ENCODE results near the gene GAMT.

DNA sequence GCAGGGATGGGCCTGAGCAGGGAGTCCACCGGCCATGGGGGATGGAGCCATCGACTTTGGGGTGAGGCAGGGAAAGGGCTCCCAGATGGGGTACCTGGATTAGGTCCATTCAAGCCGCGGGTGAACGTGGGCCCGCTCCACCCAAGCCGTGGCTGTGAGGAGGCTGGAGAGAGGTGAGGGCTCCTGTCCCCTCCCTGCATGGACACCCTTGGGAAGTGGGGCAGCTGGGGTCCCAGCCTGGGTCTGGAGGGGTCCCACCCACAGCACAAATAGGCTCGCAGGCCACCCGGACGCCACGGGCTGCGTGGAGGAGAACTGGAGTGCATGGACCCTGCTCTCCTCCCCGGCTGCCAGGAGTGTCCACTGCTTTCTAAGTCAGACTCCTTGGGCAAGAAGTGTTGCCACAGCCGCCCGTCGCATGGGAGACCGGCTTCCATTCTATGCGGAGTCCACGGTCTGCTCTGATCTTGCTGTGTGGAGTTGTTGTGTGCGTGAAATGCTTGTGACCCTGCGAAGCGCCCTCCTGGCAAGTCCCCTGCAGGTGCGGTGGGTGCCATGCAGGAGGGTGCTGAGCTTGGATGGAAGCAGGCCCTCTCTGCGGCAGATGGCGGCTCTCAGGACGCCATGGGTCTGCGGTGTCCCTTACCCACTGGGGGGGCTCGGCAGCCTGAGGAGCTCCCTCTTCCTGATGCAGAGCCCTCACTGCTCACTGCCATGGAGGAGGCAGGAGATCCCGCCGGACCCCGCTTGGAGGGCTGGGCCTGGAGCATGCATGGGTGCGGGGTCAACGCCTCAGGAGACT lies 8.1 kb upstream of the GAMT start:
- TF ChIP-seq EZH2 (IDR thresholded peaks at IDR 0.05; ENCODE audit: borderline replicate concordance, low read depth, low read length, severe bottlenecking) (no peak), POLR2A (IDR thresholded peaks at IDR 0.05; ENCODE audit: low read depth, low read length) (no peak), GATA2 (IDR thresholded peaks at IDR 0.05; ENCODE audit: insufficient read depth, insufficient read length, low read depth, low read length) (no peak), POLR2AphosphoS5 (IDR thresholded peaks at IDR 0.05; ENCODE audit: insufficient read depth, low read depth, low read length) (no peak)
- TF ChIP-seq, protein P1, sequence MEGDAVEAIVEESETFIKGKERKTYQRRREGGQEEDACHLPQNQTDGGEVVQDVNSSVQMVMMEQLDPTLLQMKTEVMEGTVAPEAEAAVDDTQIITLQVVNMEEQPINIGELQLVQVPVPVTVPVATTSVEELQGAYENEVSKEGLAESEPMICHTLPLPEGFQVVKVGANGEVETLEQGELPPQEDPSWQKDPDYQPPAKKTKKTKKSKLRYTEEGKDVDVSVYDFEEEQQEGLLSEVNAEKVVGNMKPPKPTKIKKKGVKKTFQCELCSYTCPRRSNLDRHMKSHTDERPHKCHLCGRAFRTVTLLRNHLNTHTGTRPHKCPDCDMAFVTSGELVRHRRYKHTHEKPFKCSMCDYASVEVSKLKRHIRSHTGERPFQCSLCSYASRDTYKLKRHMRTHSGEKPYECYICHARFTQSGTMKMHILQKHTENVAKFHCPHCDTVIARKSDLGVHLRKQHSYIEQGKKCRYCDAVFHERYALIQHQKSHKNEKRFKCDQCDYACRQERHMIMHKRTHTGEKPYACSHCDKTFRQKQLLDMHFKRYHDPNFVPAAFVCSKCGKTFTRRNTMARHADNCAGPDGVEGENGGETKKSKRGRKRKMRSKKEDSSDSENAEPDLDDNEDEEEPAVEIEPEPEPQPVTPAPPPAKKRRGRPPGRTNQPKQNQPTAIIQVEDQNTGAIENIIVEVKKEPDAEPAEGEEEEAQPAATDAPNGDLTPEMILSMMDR (IDR thresholded peaks at IDR 0.05; ENCODE audit: extremely low read depth in 1 of 2, insufficient read depth in 1 of 2, low read depth in 1 of 2, low read length in 2 of 2) = no peak
